Prostate gland (tissue), 2 donors: ENCODE results near the gene GLIS1.

ENCODE experiments used
- CTCF ChIP-seq, 4 experiments: fragments of 200-600 bp in 2 of 4; fragments of 450-650 bp in 2 of 4; sonication (generic) in 2 of 4; IDR thresholded peaks; 1 replicate in 3 of 4; 2 replicates in 1 of 4; pipeline ENCODE4 v1.5.1; 2016 to 2019; ENCODE audit warnings: antibody characterized with exemption in 4 of 4, mild to moderate bottlenecking in 2 of 4, moderate library complexity in 2 of 4
- POLR2A ChIP-seq: fragments of 450-650 bp; IDR thresholded peaks from one replicate; pipeline ENCODE4 v1.6.1; 2016; ENCODE audit warnings: antibody characterized with exemption, mild to moderate bottlenecking

GRCh38 chr1:53536606-53537005 lies 202.4 kb downstream of the GLIS1 start:
- TF ChIP-seq CTCF (IDR thresholded peaks at IDR 0.05) (no peak), POLR2A (no peak)
